Measurements from ENCODE around the gene CHST8.

CHST8 gene

DNA sequence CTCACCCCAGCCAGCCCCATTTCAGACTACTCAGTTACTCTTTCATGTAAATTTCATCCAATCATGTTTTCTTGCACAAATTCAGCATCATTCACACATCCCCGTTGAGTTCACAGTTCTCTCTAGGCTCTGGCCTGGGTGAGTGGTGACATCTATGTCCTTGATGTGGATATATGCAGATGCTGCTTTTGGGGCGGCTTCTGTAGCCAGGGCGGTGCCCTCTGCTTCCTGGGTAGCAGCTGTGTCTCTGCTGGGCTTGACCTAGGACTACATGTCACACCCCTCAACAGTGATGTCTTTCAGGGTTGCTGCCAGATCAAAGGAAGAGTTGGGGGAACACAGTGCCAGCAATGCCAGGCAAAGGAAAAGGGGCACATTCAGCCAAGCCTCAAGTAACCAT is 106.4 kb downstream of the CHST8 start:
- Histone ChIP-seq H2BK12ac (ENCODE audit: low read length) (no peak overlapping the region), H3K36me3 (ENCODE audit: control insufficient read depth in 1 of 2, insufficient read depth in 2 of 2, low read length in 2 of 2) (no peaks in the 10 kb centered on the region), H2AFZ (ENCODE audit: insufficient read depth, low read length, poor library complexity) (no peak overlapping the region), H2BK120ac (ENCODE audit: insufficient read depth, low read length, poor library complexity) (no peak overlapping the region), H4K91ac (ENCODE audit: low read depth, low read length) (no peak overlapping the region), H3K4me2 (ENCODE audit: low read length) (no peak overlapping the region), H4K8ac (ENCODE audit: low read depth, low read length) (no peak overlapping the region), H3K4ac (ENCODE audit: low read depth, low read length) (no peak overlapping the region), H3K9me3 (ENCODE audit: insufficient read depth, low read depth, low read length) (peaks cover 17% of the 10 kb centered on the region), H2BK5ac (ENCODE audit: low read depth, low read length, poor library complexity) (no peak overlapping the region), H2AK5ac (ENCODE audit: low read length) (no peak overlapping the region), H3K9ac (ENCODE audit: low read length) (no peak overlapping the region), H3K27me3 (ENCODE audit: insufficient read depth, low read length) (no peaks in the 10 kb centered on the region), H3K23ac (ENCODE audit: low read length) (no peak overlapping the region), H3K79me1 (ENCODE audit: low read length) (no peaks in the 10 kb centered on the region), H4K12ac (ENCODE audit: low read depth, low read length) (no peak overlapping the region), H3K18ac (ENCODE audit: low read length) (no peak overlapping the region), H3K14ac (ENCODE audit: low read length) (no peak overlapping the region), H3K4me3 (ENCODE audit: low read depth, low read length) (no peak overlapping the region), H3K79me2 (ENCODE audit: control insufficient read depth, insufficient read depth, low read length, poor library complexity) (no peaks in the 10 kb centered on the region), H3K27ac (ENCODE audit: low read depth, low read length) (no peak overlapping the region), H3K4me1 (ENCODE audit: control insufficient read depth in 1 of 2, insufficient read depth in 2 of 2, low read length in 2 of 2) (no peaks in the 10 kb centered on the region)
- no peak for DNase-seq
- WGBS (ENCODE audit: extremely low coverage, insufficient coverage, insufficient read length) = no CpG with 5 or more reads among the region's 3 CpGs

DNA sequence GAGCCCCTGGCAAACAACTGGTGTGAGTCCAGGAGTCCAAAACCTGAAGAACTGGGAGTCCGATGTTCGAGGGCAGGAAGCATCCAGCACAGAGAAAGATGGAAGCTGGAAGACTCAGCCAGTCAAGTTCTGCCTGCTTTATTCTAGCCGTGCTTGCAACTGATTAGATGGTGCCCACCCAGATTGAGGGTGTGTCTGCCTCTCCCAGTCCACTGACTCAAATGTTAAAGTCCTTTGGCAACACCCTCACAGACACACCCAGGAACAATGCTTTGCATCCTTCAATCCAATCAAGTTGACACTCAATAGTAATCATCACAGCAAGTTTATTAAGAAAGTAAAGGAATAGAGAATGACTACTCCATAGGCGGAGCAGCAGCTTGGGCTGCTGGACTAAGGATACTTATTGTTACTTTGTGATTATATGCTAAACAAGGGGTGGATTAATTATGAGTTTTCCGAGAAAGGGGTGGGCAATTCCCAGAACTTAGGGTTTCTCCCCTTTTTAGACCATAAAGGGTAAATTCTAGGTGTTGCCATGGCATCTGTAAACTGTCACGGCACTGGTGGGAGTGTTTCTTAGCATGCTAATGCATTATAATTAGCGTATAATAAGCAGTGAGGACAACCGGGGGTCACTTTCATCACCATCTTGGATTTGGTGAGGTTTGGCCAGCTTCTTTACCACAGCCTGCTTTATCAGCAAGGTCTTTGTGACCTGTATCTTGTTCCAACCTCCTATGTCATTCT is 109.3 kb downstream of the CHST8 start:
- Histone ChIP-seq H3K36me3 (ENCODE audit: control insufficient read depth in 1 of 2, insufficient read depth in 2 of 2, low read length in 2 of 2) (no peaks in the 10 kb centered on the region), H3K4me1 (ENCODE audit: control insufficient read depth in 1 of 2, insufficient read depth in 2 of 2, low read length in 2 of 2) (no peaks in the 10 kb centered on the region), H2AK5ac (ENCODE audit: low read length) (no peak overlapping the region), H3K18ac (ENCODE audit: low read length) (no peak overlapping the region), H4K91ac (ENCODE audit: low read depth, low read length) (no peak overlapping the region), H3K27ac (ENCODE audit: low read depth, low read length) (no peak overlapping the region), H3K4ac (ENCODE audit: low read depth, low read length) (no peak overlapping the region), H2BK12ac (ENCODE audit: low read length) (no peak overlapping the region), H4K8ac (ENCODE audit: low read depth, low read length) (no peak overlapping the region), H3K23ac (ENCODE audit: low read length) (no peak overlapping the region), H3K9ac (ENCODE audit: low read length) (no peak overlapping the region), H3K9me3 (ENCODE audit: insufficient read depth, low read depth, low read length) (peaks cover 13% of the 10 kb centered on the region), H3K14ac (ENCODE audit: low read length) (no peak overlapping the region), H3K27me3 (ENCODE audit: insufficient read depth, low read length) (no peaks in the 10 kb centered on the region), H2BK120ac (ENCODE audit: insufficient read depth, low read length, poor library complexity) (no peak overlapping the region), H2BK5ac (ENCODE audit: low read depth, low read length, poor library complexity) (no peak overlapping the region), H4K12ac (ENCODE audit: low read depth, low read length) (no peak overlapping the region), H3K4me2 (ENCODE audit: low read length) (no peak overlapping the region), H3K79me2 (ENCODE audit: control insufficient read depth, insufficient read depth, low read length, poor library complexity) (no peaks in the 10 kb centered on the region), H3K4me3 (ENCODE audit: low read depth, low read length) (no peak overlapping the region), H3K79me1 (ENCODE audit: low read length) (no peaks in the 10 kb centered on the region), H2AFZ (ENCODE audit: insufficient read depth, low read length, poor library complexity) (no peak overlapping the region)
- WGBS (ENCODE audit: extremely low coverage, insufficient coverage, insufficient read length) = no CpG with 5 or more reads among the region's 8 CpGs
- no peak for DNase-seq

DNA sequence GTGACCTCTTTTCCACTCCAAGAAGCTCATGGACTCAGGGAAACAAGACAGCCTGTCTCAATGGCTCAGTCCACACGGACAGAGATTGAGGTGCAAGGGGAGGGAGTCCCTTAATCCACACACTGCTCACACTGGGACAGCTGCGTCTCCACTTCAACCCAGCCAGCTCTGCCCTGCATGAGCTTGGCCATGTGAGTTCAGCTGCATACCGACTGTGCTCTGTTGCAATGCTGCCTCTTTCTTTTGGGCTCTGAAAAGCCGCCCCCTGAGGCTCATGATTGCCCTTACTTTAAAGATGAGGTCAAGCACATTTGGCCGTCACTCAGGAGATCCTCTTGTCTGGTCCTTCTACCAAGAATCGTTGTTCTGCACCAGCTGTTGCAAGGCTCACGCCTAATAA is 110.1 kb downstream of the CHST8 start:
- Histone ChIP-seq H2BK120ac (ENCODE audit: insufficient read depth, low read length, poor library complexity) (no peak overlapping the region), H3K14ac (ENCODE audit: low read length) (no peak overlapping the region), H3K27me3 (ENCODE audit: insufficient read depth, low read length) (no peaks in the 10 kb centered on the region), H3K4ac (ENCODE audit: low read depth, low read length) (no peak overlapping the region), H3K4me2 (ENCODE audit: low read length) (no peak overlapping the region), H3K9me3 (ENCODE audit: insufficient read depth, low read depth, low read length) (peaks cover 13% of the 10 kb centered on the region), H3K9ac (ENCODE audit: low read length) (no peak overlapping the region), H3K4me1 (ENCODE audit: control insufficient read depth in 1 of 2, insufficient read depth in 2 of 2, low read length in 2 of 2) (no peaks in the 10 kb centered on the region), H2AK5ac (ENCODE audit: low read length) (no peak overlapping the region), H3K18ac (ENCODE audit: low read length) (no peak overlapping the region), H2BK12ac (ENCODE audit: low read length) (no peak overlapping the region), H2AFZ (ENCODE audit: insufficient read depth, low read length, poor library complexity) (no peak overlapping the region), H3K36me3 (ENCODE audit: control insufficient read depth in 1 of 2, insufficient read depth in 2 of 2, low read length in 2 of 2) (no peaks in the 10 kb centered on the region), H4K91ac (ENCODE audit: low read depth, low read length) (no peak overlapping the region), H3K79me2 (ENCODE audit: control insufficient read depth, insufficient read depth, low read length, poor library complexity) (no peaks in the 10 kb centered on the region), H4K12ac (ENCODE audit: low read depth, low read length) (no peak overlapping the region), H4K8ac (ENCODE audit: low read depth, low read length) (no peak overlapping the region), H3K27ac (ENCODE audit: low read depth, low read length) (no peak overlapping the region), H3K23ac (ENCODE audit: low read length) (no peak overlapping the region), H2BK5ac (ENCODE audit: low read depth, low read length, poor library complexity) (no peak overlapping the region), H3K79me1 (ENCODE audit: low read length) (no peaks in the 10 kb centered on the region), H3K4me3 (ENCODE audit: low read depth, low read length) (no peak overlapping the region)
- DNase-seq = peak in 1 of 2 donors; percentile 30
- WGBS (ENCODE audit: extremely low coverage, insufficient coverage, insufficient read length) = no CpG with 5 or more reads among the region's 7 CpGs

DNA sequence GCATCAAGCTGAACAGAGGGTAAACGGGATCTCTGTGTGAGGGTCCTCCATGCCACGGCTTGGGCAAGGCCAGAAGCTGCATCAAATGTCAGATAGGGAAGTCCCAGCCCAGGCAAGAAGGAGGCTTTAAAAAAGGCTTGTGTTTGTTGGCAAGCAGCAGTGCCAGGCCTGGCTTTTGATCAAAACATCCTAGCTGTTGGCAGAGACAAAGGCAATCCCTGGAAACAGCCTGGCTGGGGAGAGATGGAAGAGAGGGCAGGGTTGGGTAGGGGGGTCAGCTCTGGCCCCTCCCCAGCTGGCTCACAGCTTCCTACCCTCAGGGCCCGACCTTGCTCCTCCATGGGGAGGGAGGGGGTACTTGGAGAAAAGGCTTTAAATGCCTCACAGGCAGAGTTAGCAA is 113.2 kb downstream of the CHST8 start:
- H3K4me1 ChIP-seq (ENCODE audit: control insufficient read depth in 1 of 2, insufficient read depth in 2 of 2, low read length in 2 of 2) = no peaks in the 10 kb centered on the region
- no peaks in the 10 kb centered on the region for H3K36me3 ChIP-seq (ENCODE audit: control insufficient read depth in 1 of 2, insufficient read depth in 2 of 2, low read length in 2 of 2)
- H2BK5ac ChIP-seq (ENCODE audit: low read depth, low read length, poor library complexity) = no peak overlapping the region
- no peak overlapping the region for H3K23ac ChIP-seq (ENCODE audit: low read length)
- H3K14ac ChIP-seq (ENCODE audit: low read length) = no peak overlapping the region
- H2AFZ ChIP-seq (ENCODE audit: insufficient read depth, low read length, poor library complexity) = no peak overlapping the region
- H3K27me3 ChIP-seq (ENCODE audit: insufficient read depth, low read length) = no peaks in the 10 kb centered on the region
- no peak overlapping the region for H4K91ac ChIP-seq (ENCODE audit: low read depth, low read length)
- H4K12ac ChIP-seq (ENCODE audit: low read depth, low read length) = no peak overlapping the region
- no peak for DNase-seq
- no peak overlapping the region for H3K4me2 ChIP-seq (ENCODE audit: low read length)
- H3K4me3 ChIP-seq (ENCODE audit: low read depth, low read length) = no peak overlapping the region
- H3K79me1 ChIP-seq (ENCODE audit: low read length) = no peaks in the 10 kb centered on the region
- peaks cover 5% of the 10 kb centered on the region for H3K9me3 ChIP-seq (ENCODE audit: insufficient read depth, low read depth, low read length)
- H3K18ac ChIP-seq (ENCODE audit: low read length) = no peak overlapping the region
- no peak overlapping the region for H2BK12ac ChIP-seq (ENCODE audit: low read length)
- H3K27ac ChIP-seq (ENCODE audit: low read depth, low read length) = no peak overlapping the region
- H4K8ac ChIP-seq (ENCODE audit: low read depth, low read length) = no peak overlapping the region
- H3K79me2 ChIP-seq (ENCODE audit: control insufficient read depth, insufficient read depth, low read length, poor library complexity) = no peaks in the 10 kb centered on the region
- H3K9ac ChIP-seq (ENCODE audit: low read length) = no peak overlapping the region
- no CpG with 5 or more reads among the region's 3 CpGs for WGBS (ENCODE audit: extremely low coverage, insufficient coverage, insufficient read length)
- H2AK5ac ChIP-seq (ENCODE audit: low read length) = no peak overlapping the region
- no peak overlapping the region for H3K4ac ChIP-seq (ENCODE audit: low read depth, low read length)
- no peak overlapping the region for H2BK120ac ChIP-seq (ENCODE audit: insufficient read depth, low read length, poor library complexity)

Data from trophoblast cell (in vitro differentiated cells and primary cell).